HG02943 (cell line): ENCODE data around the gene VPS13D.
"Not testable (repeated sequence)": the region's sequence is repeated elsewhere in the genome, so short reads cannot be mapped to it uniquely, and the experiment has no call there.

Experiments used
- ATAC-seq: cut with Tn5 transposase; IDR thresholded peaks from one replicate; pipeline ENCODE4 v1.9.1; 2021; ENCODE audit warnings: mild to moderate bottlenecking, low read depth, moderate library complexity; ENCODE audit not compliant: unreplicated experiment

The VPS13D gene

DNA sequence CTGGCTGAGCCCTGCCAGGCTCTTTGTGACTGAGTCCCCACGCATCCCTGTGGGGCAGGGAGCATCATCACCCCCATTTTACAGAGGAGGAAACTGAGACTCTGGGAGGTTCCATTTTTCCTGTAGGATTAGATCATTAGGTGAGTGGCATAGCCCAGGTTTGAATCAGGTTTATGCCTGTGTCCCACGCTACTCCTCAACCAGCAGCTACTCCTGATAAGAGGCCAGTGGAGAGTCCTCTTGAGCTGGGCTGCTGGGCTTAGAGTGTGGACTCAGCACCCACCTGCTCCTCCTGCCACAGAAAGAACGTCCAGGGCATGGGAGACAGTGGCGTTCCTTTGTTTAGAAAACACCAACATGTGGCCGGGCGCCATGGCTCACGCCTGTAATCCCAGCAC lies 32.3 kb upstream of the VPS13D start:
- no peak for ATAC-seq

GRCh38 chr1:12200208-12200607 lies 29.6 kb upstream of the VPS13D start:
- no peak for ATAC-seq

DNA sequence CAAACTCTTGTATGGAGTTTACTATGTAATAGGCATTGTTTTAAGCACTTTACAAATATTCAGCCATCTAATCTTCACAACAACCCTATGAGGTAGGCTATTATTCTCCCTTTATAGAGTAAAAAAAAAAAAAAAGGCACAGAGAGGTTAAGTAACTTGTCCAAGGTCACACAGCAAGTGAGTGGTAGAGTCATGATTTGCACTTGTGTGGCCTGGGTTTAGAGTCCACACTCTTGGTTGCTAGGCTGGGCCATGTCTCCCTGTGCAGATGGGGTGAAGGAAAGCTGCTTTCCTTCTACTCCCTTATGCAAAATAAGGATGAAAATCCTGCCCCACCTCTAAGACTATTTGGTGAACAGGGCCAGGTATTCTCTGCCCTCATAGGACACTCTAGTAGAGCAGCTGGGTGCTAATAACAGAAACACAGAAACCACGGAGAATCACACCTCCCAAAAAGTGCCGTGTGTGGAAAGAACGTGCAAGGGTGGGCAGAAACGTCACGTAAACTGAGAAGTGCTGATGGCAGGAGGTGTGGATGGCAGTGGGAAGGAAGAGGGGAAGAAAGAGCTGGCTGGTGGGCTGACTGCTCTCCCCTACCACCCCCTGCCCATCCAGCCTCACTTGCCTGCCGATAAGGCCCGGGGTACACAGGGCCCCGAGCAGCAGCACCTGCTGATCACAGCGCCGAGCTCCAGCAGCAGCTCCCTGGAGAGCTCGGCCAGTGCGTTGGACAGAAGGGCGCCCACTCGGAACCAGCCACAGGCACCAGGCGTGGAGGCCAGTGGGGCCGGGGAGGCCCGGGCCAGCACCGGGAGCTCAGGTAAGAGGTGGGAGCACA lies 28.3 kb upstream of the VPS13D start:
- no peak for ATAC-seq

DNA sequence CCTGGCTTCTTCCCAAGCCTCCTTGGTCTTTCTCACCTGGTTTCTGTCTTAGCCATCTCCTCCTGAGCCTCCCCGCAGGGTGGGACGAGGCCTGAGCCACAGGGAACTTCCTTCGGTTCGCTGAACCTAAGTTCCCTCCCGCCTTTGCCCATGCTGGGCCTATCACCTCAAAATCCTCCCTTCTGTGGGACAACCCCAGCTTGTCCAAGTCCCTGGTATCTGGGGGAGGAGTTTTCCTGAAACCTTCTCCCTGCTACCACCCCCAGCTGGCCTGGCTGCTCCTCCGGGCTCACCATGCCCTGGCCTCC lies 27.7 kb upstream of the VPS13D start:
- ATAC-seq: no peak

- no peak for ATAC-seq
Measured at GRCh38 chr1:12202577-12202976, 27.3 kb upstream of the VPS13D start.

- no peak for ATAC-seq
Measured at GRCh38 chr1:12203216-12204007, 26.4 kb upstream of the VPS13D start.

- no peak for ATAC-seq
Measured at GRCh38 chr1:12204140-12204539, 25.7 kb upstream of the VPS13D start.

GRCh38 chr1:12204754-12205658 lies 24.8 kb upstream of the VPS13D start:
- ATAC-seq: no peak

DNA sequence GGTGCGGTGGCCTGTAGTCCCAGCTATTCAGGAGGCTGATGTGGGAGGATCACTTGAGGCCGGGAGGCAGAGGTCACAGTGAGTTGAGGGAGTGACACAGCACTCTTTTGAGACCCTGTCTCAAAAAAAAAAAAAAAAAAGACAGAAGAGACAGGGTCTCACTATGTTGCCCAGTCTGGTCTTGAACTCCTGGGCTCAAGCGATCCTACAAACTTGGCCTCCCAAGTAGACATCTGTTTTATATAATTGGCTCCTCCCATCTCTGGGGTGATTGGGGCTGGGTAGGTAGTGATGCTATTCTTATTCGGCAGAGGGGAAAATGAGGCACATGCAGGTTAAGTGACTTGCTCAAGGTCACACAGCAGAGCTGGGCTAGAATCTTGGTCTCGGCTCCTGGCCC lies 23.6 kb upstream of the VPS13D start:
- no peak for ATAC-seq

DNA sequence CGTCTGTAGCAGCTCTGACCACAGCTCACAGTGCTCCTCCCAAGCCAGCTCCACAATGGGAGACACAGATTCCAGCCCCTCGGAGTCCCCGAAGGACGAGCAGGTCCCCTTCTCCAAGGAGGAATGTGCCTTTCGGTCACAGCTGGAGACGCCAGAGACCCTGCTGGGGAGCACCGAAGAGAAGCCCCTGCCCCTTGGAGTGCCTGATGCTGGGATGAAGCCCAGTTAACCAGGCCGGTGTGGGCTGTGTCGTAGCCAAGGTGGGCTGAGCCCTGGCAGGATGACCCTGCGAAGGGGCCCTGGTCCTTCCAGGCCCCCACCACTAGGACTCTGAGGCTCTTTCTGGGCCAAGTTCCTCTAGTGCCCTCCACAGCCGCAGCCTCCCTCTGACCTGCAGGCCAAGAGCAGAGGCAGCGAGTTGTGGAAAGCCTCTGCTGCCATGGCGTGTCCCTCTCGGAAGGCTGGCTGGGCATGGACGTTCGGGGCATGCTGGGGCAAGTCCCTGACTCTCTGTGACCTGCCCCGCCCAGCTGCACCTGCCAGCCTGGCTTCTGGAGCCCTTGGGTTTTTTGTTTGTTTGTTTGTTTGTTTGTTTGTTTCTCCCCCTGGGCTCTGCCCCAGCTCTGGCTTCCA lies 22.9 kb upstream of the VPS13D start:
- ATAC-seq: no peak

- no peak for ATAC-seq
Measured at GRCh38 chr1:12208271-12208670, 21.6 kb upstream of the VPS13D start.

- ATAC-seq: no peak
Measured at GRCh38 chr1:12208764-12209494, 20.9 kb upstream of the VPS13D start.

- no peak for ATAC-seq
Measured at GRCh38 chr1:12209495-12209832, 20.4 kb upstream of the VPS13D start.

DNA sequence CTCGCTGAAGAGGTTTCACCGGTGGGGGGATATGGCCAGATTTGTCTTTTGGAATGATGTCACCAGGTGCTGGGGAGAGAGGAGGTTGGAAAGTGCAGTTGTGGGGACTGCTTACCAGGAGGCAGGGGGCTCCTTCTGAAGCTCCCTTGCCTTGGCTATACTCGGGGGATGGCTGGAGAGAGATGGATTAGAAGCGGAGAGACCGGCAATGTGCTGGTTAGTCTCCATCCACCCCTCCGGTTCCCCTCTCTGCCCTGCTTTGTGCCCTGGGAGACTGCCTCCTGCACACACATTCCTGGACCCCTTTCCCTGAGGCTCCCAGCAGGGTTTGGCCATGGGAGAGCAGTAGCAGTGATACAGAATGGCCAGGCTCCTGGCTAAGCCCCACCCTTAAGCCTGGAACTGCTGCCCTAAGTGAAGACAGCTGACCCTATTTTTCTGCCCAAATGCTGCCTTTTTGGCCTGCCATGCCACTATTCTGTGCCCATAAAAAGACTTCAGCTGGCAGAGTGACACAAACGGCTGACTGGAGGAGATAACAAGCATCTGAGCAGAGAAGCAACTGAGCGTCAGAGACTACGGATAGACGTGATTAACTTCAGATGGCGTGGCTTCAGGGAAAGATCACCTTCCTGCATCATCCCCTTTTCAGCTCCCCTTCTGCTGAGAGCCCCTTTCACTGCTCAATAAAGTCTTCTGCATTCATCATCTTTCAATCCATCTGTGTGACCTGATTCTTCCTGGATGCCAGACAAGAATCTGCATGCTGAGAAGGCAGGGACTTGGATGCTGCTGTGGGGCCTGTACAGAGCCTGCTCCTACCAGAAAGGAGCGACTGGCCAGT lies 14.5 kb upstream of the VPS13D start:
- no peak for ATAC-seq

DNA sequence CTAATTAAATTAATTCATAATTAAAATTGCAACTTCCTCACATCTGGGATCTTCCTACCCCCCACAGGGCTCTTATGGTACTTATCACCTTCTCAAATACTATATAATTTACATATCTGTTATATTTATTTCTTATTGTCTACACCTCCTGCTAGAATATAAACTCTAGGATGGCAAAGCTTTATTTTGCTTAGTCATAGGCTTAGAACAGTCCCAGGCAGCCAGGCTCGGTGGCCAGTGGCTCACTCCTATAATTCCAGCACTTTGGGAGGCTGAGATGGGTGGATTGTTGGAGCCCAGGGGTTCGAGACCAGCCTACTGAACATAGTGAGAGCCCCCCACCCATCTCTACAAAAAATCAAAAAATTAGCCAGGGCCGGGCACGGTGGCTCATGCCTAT lies 10.0 kb upstream of the VPS13D start:
- ATAC-seq: no peak

- ATAC-seq: no peak
Measured at GRCh38 chr1:12220890-12221289, 8.9 kb upstream of the VPS13D start.

DNA sequence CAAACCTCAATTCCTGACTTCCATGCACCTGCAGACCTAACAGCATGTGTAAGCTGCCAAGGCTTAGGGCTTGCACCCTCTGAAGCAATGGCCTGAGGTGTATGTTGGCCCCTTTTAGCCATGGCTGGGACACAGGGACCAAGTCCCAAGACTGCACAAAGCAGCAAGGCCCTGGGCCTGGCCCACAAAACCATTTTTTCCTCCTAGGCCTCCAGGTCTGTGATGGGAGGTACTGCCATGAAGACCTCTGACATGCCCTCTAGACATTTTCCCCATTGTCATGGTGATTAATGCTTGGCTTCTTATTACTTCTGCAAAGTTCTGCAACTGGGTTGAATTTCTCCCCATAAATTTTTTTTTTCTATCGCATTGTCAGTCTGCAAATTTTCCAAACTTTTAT lies 7.1 kb upstream of the VPS13D start:
- ATAC-seq: not testable (repeated sequence)

GRCh38 chr1:12224092-12224491 lies 5.7 kb upstream of the VPS13D start:
- ATAC-seq: not testable (repeated sequence)

- ATAC-seq: no peak
Measured at GRCh38 chr1:12228979-12229378, 851 bp upstream of the VPS13D start.
